GM23248 (cell line): ENCODE measurements around the gene DDX17. TPM values are rescaled to one million over a fixed set of nuclear protein-coding genes. Genes with fewer than 3 reads are reported as not detected.
A peak's percentile ranks its signal among the peaks of the same experiment; 100 is the strongest.

Source experiments
- DNase-seq: peaks from one replicate; pipeline ENCODE4 v3.0.0-alpha.2; 2015
- H2AFZ ChIP-seq: fragments of 200-600 bp; sonication (generic); 2 replicates; pipeline ENCODE4 v1.6.1; 2016; ENCODE audit warnings: antibody characterized with exemption
- H3F3A ChIP-seq: fragments of 200-600 bp; sonication (generic); 2 replicates; pipeline ENCODE4 v1.6.1; 2016; ENCODE audit warnings: mild to moderate bottlenecking, antibody characterized with exemption, mixed run types; ENCODE audit not compliant: insufficient read depth
- H3K27ac ChIP-seq: fragments of 200-600 bp; sonication (generic); 2 replicates; pipeline ENCODE4 v1.5.1; 2016; ENCODE audit warnings: mild to moderate bottlenecking
- H3K27me3 ChIP-seq: fragments of 200-600 bp; sonication (generic); replicated peaks from 2 replicates; pipeline ENCODE4 v1.6.1; 2016; ENCODE audit warnings: mild to moderate bottlenecking; ENCODE audit not compliant: insufficient read depth
- H3K36me3 ChIP-seq: fragments of 200-600 bp; sonication (generic); 2 replicates; pipeline ENCODE4 v1.6.1; 2016; ENCODE audit warnings: low read depth, mild to moderate bottlenecking
- H3K4me1 ChIP-seq: fragments of 200-600 bp; sonication (generic); 2 replicates; pipeline ENCODE4 v1.6.1; 2016; ENCODE audit warnings: mild to moderate bottlenecking; ENCODE audit not compliant: insufficient read depth
- H3K4me2 ChIP-seq: fragments of 200-600 bp; sonication (generic); one replicate; pipeline ENCODE4 v1.6.1; 2016; ENCODE audit warnings: mild to moderate bottlenecking; ENCODE audit not compliant: unreplicated experiment
- H3K4me3 ChIP-seq: fragments of 200-600 bp; sonication (generic); 2 replicates; pipeline ENCODE4 v1.5.1; 2016; ENCODE audit warnings: mild to moderate bottlenecking
- H3K79me2 ChIP-seq: fragments of 200-600 bp; sonication (generic); 2 replicates; pipeline ENCODE4 v1.6.1; 2016; ENCODE audit warnings: mild to moderate bottlenecking; ENCODE audit not compliant: insufficient read depth
- H3K9ac ChIP-seq: fragments of 200-600 bp; sonication (generic); 2 replicates; pipeline ENCODE4 v1.6.1; 2016; ENCODE audit warnings: mild to moderate bottlenecking
- H3K9me2 ChIP-seq: fragments of 200-600 bp; sonication (generic); 2 replicates; pipeline ENCODE4 v1.6.1; 2016; ENCODE audit warnings: mixed run types, mild to moderate bottlenecking, moderate library complexity; ENCODE audit not compliant: insufficient read depth
- H3K9me3 ChIP-seq: fragments of 200-600 bp; sonication (generic); one replicate; pipeline ENCODE4 v1.6.1; 2017; ENCODE audit warnings: low read depth
- H4K20me1 ChIP-seq: fragments of 200-600 bp; sonication (generic); 2 replicates; pipeline ENCODE4 v1.6.0; 2016; ENCODE audit not compliant: insufficient read depth
- EZH2 ChIP-seq: fragments of 200-600 bp; sonication (generic); IDR thresholded peaks from 2 replicates; pipeline ENCODE4 v1.6.1; 2018; ENCODE audit warnings: antibody characterized with exemption, mild to moderate bottlenecking; ENCODE audit not compliant: insufficient read depth, poor library complexity, severe bottlenecking
- EZH2phosphoT487 ChIP-seq: fragments of 200-600 bp; sonication (generic); IDR thresholded peaks from 2 replicates; pipeline ENCODE4 v1.6.1; 2018; ENCODE audit warnings: antibody characterized with exemption, moderate library complexity, mild to moderate bottlenecking, low read depth; ENCODE audit not compliant: insufficient read depth
- WGBS, 2 experiments: methylation state at CpG; one replicate each; pipeline ENCODE4 v1.1.6; 2015 to 2017; ENCODE audit warnings: low lambda C conversion rate in 2 of 2, low coverage in 1 of 2; ENCODE audit errors: missing lambda C conversion rate in 2 of 2; 5-methylcytosine and 5-hydroxymethylcytosine counted together
- in situ Hi-C: fragments of 300-500 bp; cut with MboI; formaldehyde crosslinking; loops from 2 replicates; pipeline ENCODE4 v1.15.0; 2020
- polyA plus RNA-seq: library from polyadenylated mRNA; unstranded; fragments of >200 nt; fragmentation: Nextera tagmentation; extraction: Ambion mirVana; gene quantifications from 2 replicates; pipeline ENCODE4 v1.2.1, GENCODE V29; 2016
- total RNA-seq: library from RNA; depleted of rRNA; stranded (reverse); fragments of >200 nt; shearing (Covaris generic); gene quantifications from 2 replicates; pipeline ENCODE4 v1.2.3, GENCODE V29; 2014

DDX17 gene
- total and polyA plus RNA-seq, 2 experiments from 2014 or later, result 30.1 to 312 TPM

GRCh38 chr22:38481162-38481870, 24.8 kb downstream of the DDX17 start:
- no peak overlapping the region for H2AFZ ChIP-seq
- H3K9me2 ChIP-seq, result no peaks in the 10 kb centered on the region
- peaks cover 74% of the 10 kb centered on the region for H3K36me3 ChIP-seq
- H3F3A ChIP-seq, result peaks cover 87% of the 10 kb centered on the region
- TF ChIP-seq EZH2phosphoT487 (no peak), EZH2 (no peak)
- no peak overlapping the region for H3K9ac ChIP-seq
- WGBS, 2 experiments, result 95 to 100% methylated on average over 3 of the region's 3 CpGs
- H3K9me3 ChIP-seq, result no peaks in the 10 kb centered on the region
- no peaks in the 10 kb centered on the region for H3K4me1 ChIP-seq
- H3K4me2 ChIP-seq, result no peak overlapping the region
- no peak overlapping the region for H3K4me3 ChIP-seq
- peaks cover 6% of the 10 kb centered on the region; the same call in 1 of the 2 replicates for H3K79me2 ChIP-seq
- no peaks in the 10 kb centered on the region for H4K20me1 ChIP-seq
- no peak for DNase-seq
- H3K27ac ChIP-seq, result peak overlapping the region; percentile 4; the same call in 1 of the 2 replicates
- H3K27me3 ChIP-seq, result no peaks in the 10 kb centered on the region
- in situ Hi-C loops, result no loop called here

GRCh38 chr22:38479096-38479837, 26.8 kb downstream of the DDX17 start:
- in situ Hi-C loops, result no loop called here
- Histone ChIP-seq H3K9me2 (no peaks in the 10 kb centered on the region), H3K4me1 (no peaks in the 10 kb centered on the region), H3K9ac (no peak overlapping the region), H3K4me2 (no peak overlapping the region), H3K4me3 (no peak overlapping the region), H3F3A (peaks cover 76% of the 10 kb centered on the region), H3K9me3 (no peaks in the 10 kb centered on the region), H3K27me3 (no peaks in the 10 kb centered on the region), H2AFZ (no peak overlapping the region), H3K36me3 (peaks cover 57% of the 10 kb centered on the region), H3K79me2 (no peaks in the 10 kb centered on the region), H3K27ac (peak overlapping the region; percentile 12; the same call in 1 of the 2 replicates), H4K20me1 (no peaks in the 10 kb centered on the region)
- no peak for DNase-seq
- TF ChIP-seq EZH2 (no peak), EZH2phosphoT487 (no peak)
- 76 to 79% methylated on average over 7 of the region's 7 CpGs for WGBS, 2 experiments

GRCh38 chr22:38477585-38477984, 28.5 kb downstream of the DDX17 start:
- H4K20me1 ChIP-seq, result no peaks in the 10 kb centered on the region
- H3K36me3 ChIP-seq, result peaks cover 40% of the 10 kb centered on the region
- H3K27ac ChIP-seq, result no peak overlapping the region
- H3K9me2 ChIP-seq, result no peaks in the 10 kb centered on the region
- DNase-seq, result no peak
- WGBS, 2 experiments, result 100% methylated on average over 1 of the region's 1 CpG
- H3K9ac ChIP-seq, result no peak overlapping the region
- H3K4me2 ChIP-seq, result no peak overlapping the region
- no peak for TF ChIP-seq EZH2phosphoT487
- TF ChIP-seq EZH2, result no peak
- in situ Hi-C loops, result no loop called here
- H3K27me3 ChIP-seq, result no peaks in the 10 kb centered on the region
- no peak overlapping the region for H3K4me3 ChIP-seq
- H3K9me3 ChIP-seq, result no peaks in the 10 kb centered on the region
- H3F3A ChIP-seq, result peaks cover 64% of the 10 kb centered on the region
- no peak overlapping the region for H2AFZ ChIP-seq
- peaks cover 13% of the 10 kb centered on the region for H3K79me2 ChIP-seq
- no peaks in the 10 kb centered on the region for H3K4me1 ChIP-seq

- Histone ChIP-seq H4K20me1 (no peaks in the 10 kb centered on the region), H3K27me3 (no peaks in the 10 kb centered on the region), H3K9ac (no peak overlapping the region), H3K4me2 (no peak overlapping the region), H3K36me3 (peaks cover 14% of the 10 kb centered on the region; the same call in 1 of the 2 replicates), H3K9me2 (no peaks in the 10 kb centered on the region), H3K27ac (no peak overlapping the region), H3K79me2 (peaks cover 47% of the 10 kb centered on the region), H2AFZ (no peak overlapping the region), H3K9me3 (no peaks in the 10 kb centered on the region), H3K4me1 (0 out of 2 replicates have a peak, but pooled peaks cover 3% of the 10 kb centered on the region), H3K4me3 (no peak overlapping the region), H3F3A (peaks cover 29% of the 10 kb centered on the region)
- DNase-seq, result no peak
- in situ Hi-C loops, result no loop called here
- 75 to 77% methylated on average over 10 of the region's 10 CpGs for WGBS, 2 experiments
- no peak for TF ChIP-seq EZH2
- no peak for TF ChIP-seq EZH2phosphoT487
Measured at GRCh38 chr22:38474003-38474607, 32.0 kb downstream of the DDX17 start.
